H1 (cell line): ENCODE data around the gene RNF5. TPM values are rescaled to one million over a fixed set of nuclear protein-coding genes. Genes with fewer than 3 reads are reported as not detected.

Experiments
- CTCF ChIA-PET: fragments of 300-600 bp; sonication (Branson Sonifier 250); formaldehyde crosslinking; loops from one replicate; lab custom pipeline; 2021; ENCODE audit not compliant: partially characterized antibody; lab: Charles Lee
- POLR2A ChIA-PET: fragments of 300-600 bp; sonication (Branson Sonifier 250); formaldehyde crosslinking; loops from one replicate; lab custom pipeline; 2021; ENCODE audit warnings: inconsistent platforms; ENCODE audit not compliant: partially characterized antibody; lab: Charles Lee
- DNase-seq, 2 experiments: peaks; one replicate each; pipeline versions ENCODE4 v3.0.0 to v3.0.0-alpha.2; 2010 to 2022; ENCODE audit warnings: low spot score in 2 of 2, low read depth in 1 of 2, mixed read lengths in 1 of 2
- FAIRE-seq: peaks from 2 replicates; lab custom pipeline; 2011; peaks lifted over from hg19 to GRCh38; lab: Jason Lieb, UNC
- H2AFZ ChIP-seq: 2 replicates; pipeline ENCODE4 v1.8.1; 2012; ENCODE audit warnings: low read length, inconsistent platforms
- H2AK5ac ChIP-seq: 2 replicates; pipeline ENCODE4 v1.6.1; 2013; ENCODE audit warnings: low read depth, low read length
- H2BK120ac ChIP-seq: replicated peaks from 2 replicates; pipeline ENCODE3; 2013; ENCODE audit warnings: low read depth, low read length, inconsistent platforms
- H2BK12ac ChIP-seq: 2 replicates; pipeline ENCODE4 v1.6.1; 2013; ENCODE audit warnings: low read depth, low read length
- H2BK15ac ChIP-seq: 2 replicates; pipeline ENCODE4 v1.6.1; 2013; ENCODE audit warnings: low read length
- H2BK20ac ChIP-seq: 2 replicates; pipeline ENCODE4 v1.6.1; 2013; ENCODE audit warnings: low read length
- H2BK5ac ChIP-seq: 2 replicates; pipeline ENCODE4 v1.6.1; 2013; ENCODE audit warnings: low read depth, low read length
- H3K14ac ChIP-seq: 2 replicates; pipeline ENCODE4 v1.6.1; 2013; ENCODE audit warnings: inconsistent platforms; ENCODE audit not compliant: insufficient read length
- H3K18ac ChIP-seq: 2 replicates; pipeline ENCODE4 v1.6.1; 2013; ENCODE audit warnings: low read length; ENCODE audit errors: extremely low read depth
- H3K23ac ChIP-seq: 2 replicates; pipeline ENCODE4 v1.6.1; 2013; ENCODE audit warnings: inconsistent platforms; ENCODE audit not compliant: insufficient read length
- H3K23me2 ChIP-seq: 2 replicates; pipeline ENCODE4 v1.6.1; 2013; ENCODE audit warnings: low read depth, low read length
- H3K27ac ChIP-seq: 2 replicates; pipeline ENCODE4 v1.6.1; 2011; ENCODE audit warnings: low read depth, low read length, inconsistent platforms
- H3K27me3 ChIP-seq, 4 experiments: replicated peaks in 1 of 4; 1 replicate in 1 of 4; 2 replicates in 3 of 4; pipeline versions ENCODE4 v1.6.1 to v1.8.1; 2011 to 2013; ENCODE audit warnings: low read length in 3 of 4, mild to moderate bottlenecking in 3 of 4, inconsistent platforms in 2 of 4, mixed read lengths in 2 of 4, moderate library complexity in 1 of 4; ENCODE audit not compliant: control insufficient read depth in 3 of 4, insufficient read depth in 3 of 4; ENCODE audit errors: extremely low read depth in 1 of 4
- H3K36me3 ChIP-seq, 4 experiments: 2 replicates each; pipeline versions ENCODE4 v1.6.1 to v1.8.1; 2011 to 2013; ENCODE audit warnings: mild to moderate bottlenecking in 4 of 4, low read length in 3 of 4, moderate library complexity in 2 of 4, control low read depth in 1 of 4, inconsistent platforms in 1 of 4; ENCODE audit not compliant: insufficient read depth in 4 of 4, control insufficient read depth in 2 of 4
- H3K4ac ChIP-seq: replicated peaks from 2 replicates; pipeline ENCODE3; 2013; ENCODE audit warnings: low read length, low read depth, mixed read lengths, inconsistent platforms; ENCODE audit not compliant: insufficient read length
- H3K4me1 ChIP-seq, 4 experiments: replicated peaks in 1 of 4; 1 replicate in 1 of 4; 2 replicates in 3 of 4; pipeline versions ENCODE4 v1.6.1 to v1.8.1; 2011 to 2013; ENCODE audit warnings: low read length in 3 of 4, inconsistent platforms in 2 of 4, mixed read lengths in 1 of 4; ENCODE audit not compliant: insufficient read depth in 4 of 4, control insufficient read depth in 3 of 4
- H3K4me2 ChIP-seq, 2 experiments: 2 replicates each; pipeline versions ENCODE4 v1.6.1 to v1.8.1; 2011 to 2013; ENCODE audit warnings: low read depth in 2 of 2, low read length in 2 of 2, control low read depth in 1 of 2, inconsistent platforms in 1 of 2, mild to moderate bottlenecking in 1 of 2; ENCODE audit not compliant: insufficient read depth in 1 of 2
- H3K4me3 ChIP-seq, 4 experiments: fragments of 200-600, 300-600 bp in 1 of 4; sonication (generic), shearing (Covaris generic), sonication (Bioruptor Twin) in 1 of 4; 2 replicates each; pipeline versions ENCODE4 v1.5.1 to v1.8.1; 2011 to 2016; ENCODE audit warnings: low read length in 4 of 4, low read depth in 3 of 4, control low read depth in 2 of 4, inconsistent platforms in 2 of 4, mild to moderate bottlenecking in 2 of 4, mixed read lengths in 1 of 4, moderate library complexity in 1 of 4; ENCODE audit not compliant: insufficient read depth in 2 of 4; ENCODE audit errors: extremely low read depth in 1 of 4
- H3K56ac ChIP-seq: replicated peaks from 2 replicates; pipeline ENCODE3; 2013; ENCODE audit warnings: low read depth, mild to moderate bottlenecking, mixed read lengths, low read length, inconsistent platforms; ENCODE audit not compliant: insufficient read length
- H3K79me1 ChIP-seq: 2 replicates; pipeline ENCODE4 v1.6.1; 2013; ENCODE audit warnings: low read depth, low read length, control low read depth
- H3K79me2 ChIP-seq, 2 experiments: 2 replicates each; pipeline versions ENCODE4 v1.6.1 to v1.8.1; 2012 to 2013; ENCODE audit warnings: low read length in 2 of 2, mild to moderate bottlenecking in 2 of 2, inconsistent platforms in 1 of 2; ENCODE audit not compliant: insufficient read depth in 2 of 2, control insufficient read depth in 1 of 2
- H3K9ac ChIP-seq, 4 experiments: replicated peaks in 1 of 4; 1 replicate in 1 of 4; 2 replicates in 3 of 4; pipeline versions ENCODE4 v1.6.1 to v1.8.1; 2011 to 2013; ENCODE audit warnings: low read depth in 3 of 4, low read length in 3 of 4, control low read depth in 2 of 4, mild to moderate bottlenecking in 2 of 4, moderate library complexity in 2 of 4, inconsistent platforms in 1 of 4; ENCODE audit errors: extremely low read depth in 1 of 4
- H3K9me3 ChIP-seq, 2 experiments: 2 replicates each; pipeline versions ENCODE4 v1.6.1 to v1.8.1; 2012 to 2013; ENCODE audit warnings: mild to moderate bottlenecking in 2 of 2, moderate library complexity in 2 of 2, control low read depth in 1 of 2, inconsistent platforms in 1 of 2, low read depth in 1 of 2, low read length in 1 of 2, mixed read lengths in 1 of 2; ENCODE audit not compliant: insufficient read depth in 2 of 2
- H4K20me1 ChIP-seq, 2 experiments: replicated peaks in 1 of 2; 2 replicates each; pipeline versions ENCODE3 to v1.8.1; 2011 to 2013; ENCODE audit warnings: inconsistent platforms in 2 of 2, low read length in 2 of 2, mild to moderate bottlenecking in 1 of 2; ENCODE audit not compliant: insufficient read depth in 2 of 2, control insufficient read depth in 1 of 2
- H4K5ac ChIP-seq: 2 replicates; pipeline ENCODE4 v1.6.1; 2013; ENCODE audit warnings: low read length, low read depth, mixed read lengths, inconsistent platforms; ENCODE audit not compliant: insufficient read length
- H4K8ac ChIP-seq: 2 replicates; pipeline ENCODE4 v1.8.0; 2013; ENCODE audit warnings: mild to moderate bottlenecking, moderate library complexity, low read length, inconsistent platforms; ENCODE audit not compliant: insufficient read depth; ENCODE audit errors: extremely low read depth
- H4K91ac ChIP-seq: replicated peaks from 2 replicates; pipeline ENCODE3; 2013; ENCODE audit warnings: low read length, mixed read lengths, inconsistent platforms; ENCODE audit not compliant: insufficient read length
- BCL11A ChIP-seq, 2 experiments: IDR thresholded peaks; one replicate each; pipeline ENCODE4 v1.6.1; 2011; ENCODE audit warnings: low read depth in 2 of 2, low read length in 2 of 2, mild to moderate bottlenecking in 2 of 2
- RAD21 ChIP-seq, 2 experiments: IDR thresholded peaks in 1 of 2; conservative IDR thresholded peaks in 1 of 2; 2 replicates each; pipeline ENCODE4 v1.6.1; 2011; ENCODE audit warnings: low read depth in 2 of 2, low read length in 2 of 2, improper control_type of control experiment in 1 of 2, inconsistent platforms in 1 of 2, mild to moderate bottlenecking in 1 of 2, moderate library complexity in 1 of 2
- SIX5 ChIP-seq: IDR thresholded peaks from 2 replicates; pipeline ENCODE4 v1.6.1; 2011; ENCODE audit warnings: mild to moderate bottlenecking, low read depth, low read length
- WGBS, 2 experiments: shearing (Covaris generic) in 1 of 2; methylation state at CpG; one replicate each; pipeline versions ENCODE4 v1.1.6 to v1.1.7; 2013 to 2015; ENCODE audit warnings: low lambda C conversion rate in 2 of 2, mixed read lengths in 2 of 2, inconsistent platforms in 1 of 2, low coverage in 1 of 2, missing lambda C conversion rate in 1 of 2; ENCODE audit not compliant: insufficient replicate concordance in 2 of 2, insufficient coverage in 1 of 2, insufficient read length in 1 of 2; ENCODE audit errors: extremely low coverage in 1 of 2, missing lambda C conversion rate in 1 of 2; 5-methylcytosine and 5-hydroxymethylcytosine counted together
- polyA plus RNA-seq, 7 experiments: library from polyadenylated mRNA; depleted of rRNA in 3 of 7; stranded (reverse) in 5 of 7; unstranded in 2 of 7; fragments of >200 nt in 5 of 7; fragments of 200-250 nt in 2 of 7; gene quantifications; 1 replicate in 5 of 7; 2 replicates in 1 of 7; 4 replicates in 1 of 7; pipeline versions ENCODE4 v1.2.1 to v1.2.3, GENCODE V29; 2011 to 2013; ENCODE audit warnings: missing spikeins in 2 of 7, mixed read lengths in 2 of 7
- total RNA-seq: library from RNA; stranded (reverse); fragmentation: NEBNext Ultra II Directional; extraction: Animal tissue kit (Norgen Biotek cat#: 25700); gene quantifications from 2 replicates; pipeline ENCODE4 v1.2.1, GENCODE V29; 2021
- TF ChIP-seq, protein P1 (sequence below): IDR thresholded peaks from 2 replicates; pipeline ENCODE4 v1.6.1; 2012; ENCODE audit warnings: inconsistent platforms

RNF5 gene
- total and polyA plus RNA-seq, 2 of the 8 experiments (the other 6 are each of a cell fraction or from before 2014, with no cell fraction given), result 90.0 to 158 TPM

- 48% methylated on average over 22 of the region's 22 CpGs; no CpG with 5 or more reads in 1 of the 2 experiments for WGBS, 2 experiments
- Histone ChIP-seq H3K36me3 (peaks cover 0 to 7% (median 2%) of the 10 kb centered on the region in 4 experiments; a peak in 3 of 8 replicates), H2AFZ (no peak overlapping the region), H3K79me1 (peaks cover 2% of the 10 kb centered on the region; the same call in 1 of the 2 replicates), H4K91ac (no peak overlapping the region), H3K9ac (peak overlapping the region in 3 of 4 experiments; percentile 14 to 70 (median 40); a peak in 4 of 7 replicates), H3K4ac (peak overlapping the region; percentile 28), H2BK12ac (0 out of 2 replicates have a peak overlapping the region, but pooled peaks have one; percentile 50), H4K20me1 (no peaks in the 10 kb centered on the region), H2BK5ac (no peak overlapping the region; the same call in 1 of the 2 replicates), H3K4me2 (peak overlapping the region; percentile 82 to 91), H3K56ac (no peak overlapping the region), H3K18ac (peak overlapping the region; percentile 89; the same call in 1 of the 2 replicates), H4K8ac (peak overlapping the region; percentile 87; the same call in 1 of the 2 replicates), H2BK120ac (peak overlapping the region; percentile 19), H2BK15ac (no peak overlapping the region), H4K5ac (no peak overlapping the region), H3K4me3 (peak overlapping the region; percentile 75 to 94 (median 82)), H3K27me3 (no peaks in the 10 kb centered on the region), H2BK20ac (no peak overlapping the region), H3K14ac (no peak overlapping the region), H3K23ac (no peak overlapping the region), H2AK5ac (0 out of 2 replicates have a peak overlapping the region, but pooled peaks have one; percentile 40), H3K9me3 (no peaks in the 10 kb centered on the region), H3K27ac (peak overlapping the region; percentile 34; the same call in 1 of the 2 replicates), H3K23me2 (peaks cover 5% of the 10 kb centered on the region), H3K79me2 (peaks cover 0 to 12% of the 10 kb centered on the region in 2 experiments; a peak in 1 of 4 replicates), H3K4me1 (peaks cover 3 to 19% (median 8%) of the 10 kb centered on the region in 4 experiments; a peak in 6 of 7 replicates)
- no peak for DNase-seq
- ChIA-PET CTCF (interaction anchor here (1.0 to 5.6 kb wide), 11 partner anchors 11 to 176 kb away, joined by 3 to 76 read pairs (median 4); partner anchors contain the start of gene PRRT1), POLR2A (interaction anchor here (0.6 to 6.5 kb wide), 19 partner anchors 9 to 170 kb away, joined by 3 to 70 read pairs (median 6); partner anchors contain the start of genes AGPAT1, DXO, PRRT1 and RNF5)
- TF ChIP-seq RAD21 (IDR thresholded peaks at IDR 0.05 in 1 of 2, conservative IDR thresholded peaks at IDR 0.05 in 1 of 2; ENCODE audit: low read depth in 2 of 2, low read length in 2 of 2), result no peak
- TF ChIP-seq, protein P1, sequence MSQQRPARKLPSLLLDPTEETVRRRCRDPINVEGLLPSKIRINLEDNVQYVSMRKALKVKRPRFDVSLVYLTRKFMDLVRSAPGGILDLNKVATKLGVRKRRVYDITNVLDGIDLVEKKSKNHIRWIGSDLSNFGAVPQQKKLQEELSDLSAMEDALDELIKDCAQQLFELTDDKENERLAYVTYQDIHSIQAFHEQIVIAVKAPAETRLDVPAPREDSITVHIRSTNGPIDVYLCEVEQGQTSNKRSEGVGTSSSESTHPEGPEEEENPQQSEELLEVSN, result no peak
- 0 out of 2 replicates have a peak, but pooled peaks have one; percentile 3 for TF ChIP-seq SIX5
- no peak for TF ChIP-seq BCL11A (IDR thresholded peaks at IDR 0.05; ENCODE audit: low read depth in 2 of 2, low read length in 2 of 2)
- no peak for FAIRE-seq
Observed at GRCh38 chr6:32129297-32130088, 48.7 kb upstream of the RNF5 start.
